Ascending aorta (tissue), 2 donors: ENCODE results near the gene SFSWAP. TPM values are rescaled to one million over a fixed set of nuclear protein-coding genes. Genes with fewer than 3 reads are reported as not detected.

ENCODE experiments used
- DNase-seq, 2 donors: peaks; one replicate each; pipeline ENCODE4 v3.0.0-alpha.2; 2019; ENCODE audit warnings: low spot score in 2 of 2
- H3K27ac ChIP-seq, 2 donors: fragments of 200-600 bp; sonication (generic); one replicate each; pipeline ENCODE4 v1.5.1; 2016 to 2017; ENCODE audit warnings: mild to moderate bottlenecking in 1 of 2
- H3K27me3 ChIP-seq: fragments of 200-600 bp; sonication (generic); one replicate; pipeline ENCODE4 v1.5.1; 2017
- H3K36me3 ChIP-seq, 2 donors: fragments of 200-600 bp; sonication (generic); one replicate each; pipeline ENCODE4 v1.5.1; 2016
- H3K4me1 ChIP-seq, 2 donors: fragments of 200-600 bp; sonication (generic); one replicate each; pipeline ENCODE4 v1.5.1; 2016 to 2017; ENCODE audit warnings: mild to moderate bottlenecking in 1 of 2
- H3K4me3 ChIP-seq, 2 donors: fragments of 200-600 bp; sonication (generic); one replicate each; pipeline ENCODE4 v1.5.1; 2016 to 2017; ENCODE audit warnings: mild to moderate bottlenecking in 1 of 2
- H3K9me3 ChIP-seq, 2 donors: fragments of 200-600 bp; sonication (generic); one replicate each; pipeline ENCODE4 v1.5.1; 2016
- intact Hi-C: fragments of 100-400 bp; cut with DNase I; formaldehyde crosslinking; loops from one replicate; pipeline ENCODE4 v1.15.1; 2023
- total RNA-seq: library from RNA; depleted of rRNA; stranded (reverse); fragments of >200 nt; gene quantifications from one replicate; pipeline ENCODE4 v1.1.0, GENCODE V29; 2016
- TF ChIP-seq, protein P1 (sequence below), 3 experiments: fragments of 200-600 bp in 2 of 3; fragments of 450-650 bp in 1 of 3; sonication (generic) in 2 of 3; IDR thresholded peaks; one replicate each; pipeline ENCODE4 v1.5.1; 2016 to 2019; ENCODE audit warnings: antibody characterized with exemption in 3 of 3, mild to moderate bottlenecking in 1 of 3, moderate library complexity in 1 of 3

SFSWAP gene
- total RNA-seq, 1 donor from 2014 or later, result 15.8 TPM

DNA sequence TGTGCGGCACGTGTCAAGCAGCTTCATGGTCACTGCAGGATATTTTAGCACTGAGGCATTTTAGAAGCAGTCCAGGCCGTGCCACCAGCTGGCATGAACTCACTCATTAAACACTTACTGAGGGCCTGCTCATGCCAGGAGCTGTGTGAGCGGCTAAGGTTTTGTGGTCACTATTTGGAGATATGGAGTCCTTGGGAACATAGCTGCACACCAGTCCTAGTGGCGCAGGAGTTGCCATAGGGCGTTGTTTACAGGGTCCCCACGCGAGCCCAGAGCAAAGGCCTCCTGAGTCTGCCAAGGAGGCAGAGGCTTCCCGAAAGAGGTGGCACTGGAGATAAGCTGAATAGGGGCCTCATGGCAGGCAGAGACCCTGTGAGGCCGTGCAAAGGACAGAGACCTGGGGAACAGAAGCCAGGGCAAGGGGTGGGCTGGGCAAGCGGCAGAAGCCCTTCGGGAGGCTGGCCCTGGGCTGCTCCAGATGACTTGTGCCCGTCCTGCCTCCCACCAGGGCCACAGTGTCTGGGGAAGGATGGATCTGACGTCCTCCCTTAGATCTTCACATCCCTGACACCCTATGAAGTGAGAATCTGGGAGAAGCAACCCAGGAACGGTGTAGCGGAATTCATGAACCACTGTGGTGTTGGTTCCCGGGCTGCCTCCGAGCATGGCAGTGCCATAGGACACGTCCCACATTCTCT lies 38.9 kb downstream of the SFSWAP start:
- H3K27me3 ChIP-seq, result no peaks in the 10 kb centered on the region
- no peak overlapping the region for H3K4me3 ChIP-seq
- intact Hi-C loops, result no loop called here
- H3K9me3 ChIP-seq, result no peaks in the 10 kb centered on the region
- no peaks in the 10 kb centered on the region for H3K4me1 ChIP-seq
- TF ChIP-seq, protein P1, sequence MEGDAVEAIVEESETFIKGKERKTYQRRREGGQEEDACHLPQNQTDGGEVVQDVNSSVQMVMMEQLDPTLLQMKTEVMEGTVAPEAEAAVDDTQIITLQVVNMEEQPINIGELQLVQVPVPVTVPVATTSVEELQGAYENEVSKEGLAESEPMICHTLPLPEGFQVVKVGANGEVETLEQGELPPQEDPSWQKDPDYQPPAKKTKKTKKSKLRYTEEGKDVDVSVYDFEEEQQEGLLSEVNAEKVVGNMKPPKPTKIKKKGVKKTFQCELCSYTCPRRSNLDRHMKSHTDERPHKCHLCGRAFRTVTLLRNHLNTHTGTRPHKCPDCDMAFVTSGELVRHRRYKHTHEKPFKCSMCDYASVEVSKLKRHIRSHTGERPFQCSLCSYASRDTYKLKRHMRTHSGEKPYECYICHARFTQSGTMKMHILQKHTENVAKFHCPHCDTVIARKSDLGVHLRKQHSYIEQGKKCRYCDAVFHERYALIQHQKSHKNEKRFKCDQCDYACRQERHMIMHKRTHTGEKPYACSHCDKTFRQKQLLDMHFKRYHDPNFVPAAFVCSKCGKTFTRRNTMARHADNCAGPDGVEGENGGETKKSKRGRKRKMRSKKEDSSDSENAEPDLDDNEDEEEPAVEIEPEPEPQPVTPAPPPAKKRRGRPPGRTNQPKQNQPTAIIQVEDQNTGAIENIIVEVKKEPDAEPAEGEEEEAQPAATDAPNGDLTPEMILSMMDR (IDR thresholded peaks at IDR 0.05), result no peak
- no peak for DNase-seq
- H3K27ac ChIP-seq, result no peak overlapping the region
- H3K36me3 ChIP-seq, result peaks cover 43 to 72% of the 10 kb centered on the region in 2 donors

DNA sequence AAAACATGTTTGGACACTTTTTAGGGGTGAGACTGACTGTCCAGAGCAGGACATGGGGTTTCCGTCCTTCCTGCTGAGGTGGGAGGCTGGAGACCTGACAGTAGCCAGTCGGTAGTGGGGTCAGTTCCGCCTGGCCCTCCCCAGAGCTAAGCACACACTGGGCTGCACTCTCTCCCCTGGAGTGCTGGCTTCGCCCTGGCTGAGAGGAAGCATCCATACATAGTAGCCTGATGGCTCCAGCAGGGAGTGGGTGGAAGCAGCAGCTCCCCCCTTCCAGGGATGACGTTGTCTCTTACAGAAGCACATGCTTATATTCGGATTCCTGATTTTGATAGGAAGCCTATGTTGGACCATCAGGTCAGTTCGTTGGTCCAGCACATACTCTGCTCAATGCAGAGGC lies 40.4 kb downstream of the SFSWAP start:
- Histone ChIP-seq H3K4me3 (no peak overlapping the region), H3K27me3 (no peaks in the 10 kb centered on the region), H3K36me3 (peaks cover 47 to 78% of the 10 kb centered on the region in 2 donors), H3K9me3 (no peaks in the 10 kb centered on the region), H3K27ac (no peak overlapping the region), H3K4me1 (no peaks in the 10 kb centered on the region)
- no peak for DNase-seq
- intact Hi-C loops, result no loop called here
- TF ChIP-seq, protein P1 (IDR thresholded peaks at IDR 0.05), result no peak

DNA sequence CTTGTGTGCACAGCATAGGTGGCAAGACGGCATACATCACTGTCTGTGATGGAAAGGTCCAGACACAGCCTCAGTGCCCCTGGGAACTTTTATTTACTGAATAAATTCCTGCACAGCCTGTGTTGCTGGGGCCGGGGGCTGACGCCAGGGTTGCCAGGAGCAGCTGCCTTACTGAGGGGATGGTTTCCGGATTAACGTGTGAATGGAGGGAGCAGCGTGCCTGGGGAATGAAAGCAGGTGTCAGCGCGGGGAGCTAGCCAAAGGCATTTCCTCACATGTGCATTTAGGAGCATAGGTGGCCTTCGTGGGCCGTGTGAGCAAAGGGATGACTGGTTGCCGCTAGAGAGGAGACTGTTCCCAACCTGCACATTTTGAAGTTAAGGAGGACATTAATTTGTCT lies 41.6 kb downstream of the SFSWAP start:
- Histone ChIP-seq H3K27ac (no peak overlapping the region), H3K4me1 (no peaks in the 10 kb centered on the region), H3K4me3 (no peak overlapping the region), H3K36me3 (peaks cover 54 to 84% of the 10 kb centered on the region in 2 donors), H3K9me3 (no peaks in the 10 kb centered on the region), H3K27me3 (no peaks in the 10 kb centered on the region)
- no peak for DNase-seq
- intact Hi-C loops, result no loop called here
- TF ChIP-seq, protein P1 (IDR thresholded peaks at IDR 0.05), result no peak

DNA sequence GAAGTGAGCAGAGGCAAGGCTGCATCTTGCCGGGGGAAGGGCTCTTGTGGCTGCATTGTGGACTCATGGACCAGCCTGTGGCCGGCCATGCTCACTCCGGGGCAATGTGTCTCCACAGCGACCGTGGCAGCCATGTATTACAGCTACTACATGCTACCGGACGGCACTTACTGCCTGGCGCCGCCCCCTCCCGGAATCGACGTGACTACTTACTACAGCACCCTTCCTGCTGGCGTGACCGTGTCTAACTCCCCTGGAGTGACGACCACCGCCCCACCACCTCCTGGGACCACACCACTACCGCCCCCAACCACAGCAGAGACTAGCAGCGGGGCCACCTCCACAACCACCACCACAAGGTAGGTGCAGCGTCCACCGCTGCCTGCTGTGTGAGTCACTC lies 42.1 kb downstream of the SFSWAP start:
- DNase-seq, result no peak
- H3K27me3 ChIP-seq, result no peaks in the 10 kb centered on the region
- no peak overlapping the region for H3K4me3 ChIP-seq
- no peak overlapping the region for H3K27ac ChIP-seq
- H3K9me3 ChIP-seq, result no peaks in the 10 kb centered on the region
- intact Hi-C loops, result no loop called here
- TF ChIP-seq, protein P1 (IDR thresholded peaks at IDR 0.05), result no peak
- H3K36me3 ChIP-seq, result peaks cover 59 to 84% of the 10 kb centered on the region in 2 donors
- no peaks in the 10 kb centered on the region for H3K4me1 ChIP-seq

DNA sequence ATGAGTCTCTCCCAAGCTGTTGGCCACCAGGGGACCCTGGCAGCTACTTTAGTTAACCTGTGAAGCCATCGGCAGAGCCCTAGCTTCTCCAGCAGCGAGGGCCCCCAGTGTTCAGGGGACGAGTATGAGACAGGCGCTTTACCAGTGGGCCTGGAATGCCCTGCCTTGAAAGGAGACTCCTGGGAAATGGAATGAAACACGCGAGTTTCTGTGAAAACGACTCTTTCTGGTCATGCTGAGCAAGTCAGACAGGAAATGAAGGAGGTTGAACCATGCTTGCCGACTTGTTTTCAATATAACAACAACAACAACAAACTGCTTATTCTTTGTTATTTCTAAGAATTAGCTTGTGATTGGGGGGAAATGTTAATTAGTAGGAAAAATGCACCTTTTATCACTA lies 42.9 kb downstream of the SFSWAP start:
- H3K36me3 ChIP-seq, result peaks cover 67 to 85% of the 10 kb centered on the region in 2 donors
- TF ChIP-seq, protein P1 (IDR thresholded peaks at IDR 0.05), result no peak
- intact Hi-C loops, result no loop called here

More for the DNA sequence above, 42.9 kb downstream of the SFSWAP start:
- no peaks in the 10 kb centered on the region for H3K27me3 ChIP-seq
- no peak overlapping the region for H3K27ac ChIP-seq
- no peak overlapping the region for H3K4me3 ChIP-seq
- H3K9me3 ChIP-seq, result no peaks in the 10 kb centered on the region
- no peak for DNase-seq
- no peaks in the 10 kb centered on the region for H3K4me1 ChIP-seq
